ENCODE data around the gene INTS4. TPM values are rescaled to one million over a fixed set of nuclear protein-coding genes. Genes with fewer than 3 reads are reported as not detected.

The INTS4 gene
- total RNA-seq, 2 donors from 2014 or later = 22.7 to 30.9 TPM

- 95 to 98% methylated on average over 2 of the region's 2 CpGs for whole genome bisulfite sequencing, 2 donors
- ATAC-seq = no peak
- peaks cover 7% of the 10 kb centered on the region for H3K4me1 ChIP-seq
- no peak overlapping the region for H3K4me3 ChIP-seq
- no peak for DNase-seq
- H3K27ac ChIP-seq = no peak overlapping the region
- TF ChIP-seq POLR2A (IDR thresholded peaks at IDR 0.05) (no peak), CTCF (IDR thresholded peaks at IDR 0.05) (no peak)
- H3K27me3 ChIP-seq = no peaks in the 10 kb centered on the region
- intact Hi-C loops (cut with DNase I) = no loop called here
- no peaks in the 10 kb centered on the region for H3K9me3 ChIP-seq
- H3K36me3 ChIP-seq (replicated peaks in 1 of 2; ENCODE audit: insufficient read depth in 1 of 2, low read depth in 2 of 2) = no peaks in the 10 kb centered on the region
Measured at GRCh38 chr11:77828926-77829325, 165.5 kb downstream of the INTS4 start.

Small RNAs within 50 kb of the gene (small RNA-seq; reads per million reads assigned to genes)
- gene AP002812.4 = not detected

Other genes starting within 250 kb of the INTS4 start
- 100 to 1,000 TPM in 1 of 2 donors, 10 to 100 TPM in 1; 18.2 to 129 TPM for gene RSF1, start 173.9 kb downstream of the INTS4 start, total RNA-seq
- 10 to 100 TPM in 1 of 2 donors, 1 to 10 TPM in 1; 6.9 to 25.9 TPM for gene AAMDC, start 173.5 kb downstream of the INTS4 start, total RNA-seq
- 10 to 100 TPM in 1 of 2 donors, 1 to 10 TPM in 1; 7.6 to 12.2 TPM for gene KCTD14, start 28.6 kb upstream of the INTS4 start, total RNA-seq
- gene THRSP, start 69.2 kb upstream of the INTS4 start, total RNA-seq = 1 to 10 TPM in 1 of 2 donors, not detected in 1; 6.6 TPM
- gene NDUFC2, start 85.2 kb upstream of the INTS4 start, total RNA-seq = 10 to 100 TPM; 53.7 to 62.0 TPM
- gene ALG8, start 145.0 kb upstream of the INTS4 start, total RNA-seq = 10 to 100 TPM; 25.4 to 30.3 TPM
- gene KCTD21, start 194.0 kb upstream of the INTS4 start, total RNA-seq = 1 to 10 TPM; 4.6 to 5.4 TPM
- 10 to 100 TPM in 1 of 2 donors, 1 to 10 TPM in 1; 8.6 to 11.2 TPM for gene USP35, start 194.3 kb upstream of the INTS4 start, total RNA-seq